Upper lobe of left lung (tissue), 4 donors: ENCODE data around the gene TLL1.

ENCODE experiments used
- CTCF ChIP-seq, 6 experiments: fragments of 450-650 bp in 4 of 6; fragments of 200-600 bp in 2 of 6; sonication (generic) in 2 of 6; IDR thresholded peaks; one replicate each; pipeline ENCODE4 v1.5.1; 2016 to 2019; ENCODE audit warnings: antibody characterized with exemption in 6 of 6
- POLR2AphosphoS5 ChIP-seq, 2 donors: sonication (generic); formaldehyde crosslinking; IDR thresholded peaks; one replicate each; pipeline ENCODE4 v1.5.1; 2017; ENCODE audit warnings: antibody characterized with exemption in 2 of 2

- no peak for TF ChIP-seq CTCF (IDR thresholded peaks at IDR 0.05)
- no peak for TF ChIP-seq POLR2AphosphoS5 (IDR thresholded peaks at IDR 0.05)
Observed at GRCh38 chr4:166121897-166122296, 248.9 kb downstream of the TLL1 start.
